Measurements from ENCODE around the gene PFKFB2.

PFKFB2 gene

DNA sequence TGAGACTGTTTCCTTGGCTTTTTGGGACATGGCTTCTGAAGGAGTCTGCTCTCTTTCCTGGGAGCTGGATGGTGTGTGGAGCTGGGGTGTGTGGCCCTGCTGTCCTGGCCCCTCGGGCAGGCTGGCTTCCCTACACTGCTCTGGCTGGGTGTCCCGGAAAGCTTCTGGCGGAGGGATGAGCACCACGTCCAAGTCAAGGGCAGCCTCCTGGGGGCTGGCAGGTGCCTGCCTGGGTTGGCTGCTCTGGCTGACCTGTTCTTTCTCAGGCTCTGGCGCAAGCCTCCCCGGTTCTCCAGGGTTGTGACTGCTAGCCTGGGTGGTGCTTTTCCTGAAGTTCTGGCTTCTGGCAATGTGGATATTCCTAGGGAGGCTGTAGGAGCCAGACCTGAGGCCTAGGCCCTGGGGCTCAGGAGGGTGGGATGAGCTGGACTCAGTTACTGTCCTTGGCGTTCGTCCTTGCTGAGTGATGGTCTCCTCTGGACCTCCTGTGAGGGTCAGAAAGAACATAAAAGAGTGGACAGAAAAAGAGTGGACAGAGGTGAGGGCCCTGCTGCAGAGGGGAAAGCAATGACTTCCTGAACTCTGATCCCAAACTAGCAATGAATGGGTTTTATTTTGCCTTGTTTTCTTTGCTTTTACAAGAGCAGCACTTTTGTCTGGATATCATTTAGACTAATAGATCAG lies 29.9 kb upstream of the PFKFB2 start:
- peaks cover 3% of the 10 kb centered on the region for H3K4me1 ChIP-seq (ENCODE audit: insufficient read depth, insufficient read length)
- H3K36me3 ChIP-seq (ENCODE audit: insufficient read depth, insufficient read length, low read length): no peaks in the 10 kb centered on the region
- H3K9ac ChIP-seq (ENCODE audit: insufficient read length, low read depth): no peak overlapping the region
- H3K27me3 ChIP-seq (ENCODE audit: insufficient read depth, insufficient read length): no peaks in the 10 kb centered on the region
- H3K9me3 ChIP-seq (ENCODE audit: insufficient read depth, low read length): no peaks in the 10 kb centered on the region
- no peak for DNase-seq (ENCODE audit: low read depth, low spot score)
- TF ChIP-seq ZNF274 (IDR thresholded peaks at IDR 0.05; ENCODE audit: low read depth, low read length): no peak
- TF ChIP-seq YY1 (IDR thresholded peaks at IDR 0.05; ENCODE audit: insufficient read depth, insufficient read length): no peak
- no peak for TF ChIP-seq SUZ12 (IDR thresholded peaks at IDR 0.05; ENCODE audit: extremely low read depth, insufficient read depth, insufficient read length)
- no peak overlapping the region for H3K4me3 ChIP-seq (ENCODE audit: insufficient read length, low read depth)

DNA sequence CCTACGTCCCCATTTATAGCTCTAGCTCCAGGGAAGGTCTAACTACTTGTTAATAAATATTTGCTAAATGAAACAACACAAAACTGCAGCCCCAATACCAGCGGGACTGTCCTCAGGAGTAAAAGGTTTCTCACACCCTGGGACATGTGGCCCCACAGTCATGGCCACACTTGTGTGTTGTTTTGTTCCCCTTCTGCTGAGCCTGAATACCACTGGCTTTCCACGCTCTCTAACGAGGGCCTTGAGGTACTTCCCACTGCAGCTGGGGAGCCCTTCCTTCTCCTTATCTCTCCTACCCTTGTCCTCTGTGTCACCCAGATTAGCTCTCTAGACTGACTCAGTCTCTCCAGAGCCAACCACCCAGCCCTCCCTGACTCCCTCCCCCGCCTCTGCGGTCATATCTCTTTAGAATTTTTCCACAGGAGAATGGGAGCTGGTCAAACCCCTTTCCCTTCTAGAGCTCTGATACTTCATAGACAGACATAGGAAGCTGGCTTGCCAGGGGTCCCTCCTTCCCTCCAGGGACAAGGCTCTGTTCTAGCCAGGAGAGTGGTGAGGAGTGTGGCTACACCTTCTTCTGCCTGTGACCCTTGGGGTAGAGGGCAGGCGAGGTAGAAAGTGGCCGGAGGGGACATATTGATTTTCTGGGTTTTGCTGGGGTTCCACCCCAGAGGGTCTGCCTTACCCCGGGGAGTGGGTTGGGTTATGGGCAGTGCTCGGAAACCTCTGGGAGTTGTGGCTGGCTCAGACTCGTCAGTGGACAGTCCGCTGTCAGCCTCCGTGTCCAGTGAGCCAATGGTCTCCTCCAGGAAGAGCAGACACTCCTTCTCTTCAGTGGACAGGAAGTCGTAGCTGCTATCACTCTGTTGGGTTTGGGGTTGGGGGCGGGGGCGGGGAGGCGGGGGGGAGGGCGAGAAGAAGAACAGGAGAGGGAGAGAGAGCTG lies 28.6 kb upstream of the PFKFB2 start:
- H3K4me1 ChIP-seq (ENCODE audit: insufficient read depth, insufficient read length): peaks cover 3% of the 10 kb centered on the region
- H3K36me3 ChIP-seq (ENCODE audit: insufficient read depth, insufficient read length, low read length): no peaks in the 10 kb centered on the region
- no peak overlapping the region for H3K4me3 ChIP-seq (ENCODE audit: insufficient read length, low read depth)
- TF ChIP-seq SUZ12 (IDR thresholded peaks at IDR 0.05; ENCODE audit: extremely low read depth, insufficient read depth, insufficient read length) (no peak), ZNF274 (IDR thresholded peaks at IDR 0.05; ENCODE audit: low read depth, low read length) (no peak), YY1 (IDR thresholded peaks at IDR 0.05; ENCODE audit: insufficient read depth, insufficient read length) (no peak)
- H3K27me3 ChIP-seq (ENCODE audit: insufficient read depth, insufficient read length): no peaks in the 10 kb centered on the region
- no peaks in the 10 kb centered on the region for H3K9me3 ChIP-seq (ENCODE audit: insufficient read depth, low read length)
- no peak for DNase-seq (ENCODE audit: low read depth, low spot score)
- no peak overlapping the region for H3K9ac ChIP-seq (ENCODE audit: insufficient read length, low read depth)

DNA sequence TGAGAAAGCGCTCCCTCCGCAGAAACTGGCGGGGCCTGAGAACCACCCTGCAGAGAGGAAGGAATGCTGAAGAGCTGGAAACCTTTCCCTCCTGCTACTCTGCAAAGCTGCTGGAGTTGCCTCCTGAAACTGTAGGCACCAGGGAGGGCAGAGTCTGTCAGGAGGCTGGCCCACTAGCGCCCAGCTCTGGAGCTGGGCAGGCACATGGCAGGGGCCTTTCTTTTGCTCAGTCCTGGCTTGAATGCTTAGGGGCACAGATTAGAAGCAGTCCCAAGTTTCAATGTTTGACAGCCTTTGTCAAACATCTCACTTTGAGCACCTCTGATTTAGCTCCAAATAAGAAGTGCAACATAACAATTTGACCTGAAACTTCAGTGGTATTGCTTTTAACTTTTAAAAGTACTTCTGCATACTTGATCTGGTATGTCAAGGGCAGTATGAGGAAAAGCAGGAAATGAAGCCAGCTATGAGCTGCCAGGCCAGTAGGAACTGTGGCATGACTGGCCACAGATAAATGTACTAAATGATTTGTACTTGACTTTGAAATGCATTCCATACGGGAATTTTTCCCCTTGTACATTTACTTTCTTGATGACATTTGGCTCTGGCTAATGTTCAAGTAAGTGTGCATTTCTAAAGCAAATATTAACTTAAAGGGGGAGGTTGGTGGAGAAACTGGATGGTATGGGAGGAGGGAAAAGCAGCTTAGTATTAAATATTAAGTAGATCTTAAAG lies 27.8 kb upstream of the PFKFB2 start:
- no peaks in the 10 kb centered on the region for H3K27me3 ChIP-seq (ENCODE audit: insufficient read depth, insufficient read length)
- H3K9me3 ChIP-seq (ENCODE audit: insufficient read depth, low read length): no peaks in the 10 kb centered on the region
- H3K4me3 ChIP-seq (ENCODE audit: insufficient read length, low read depth): no peak overlapping the region
- no peak for TF ChIP-seq YY1 (IDR thresholded peaks at IDR 0.05; ENCODE audit: insufficient read depth, insufficient read length)
- TF ChIP-seq SUZ12 (IDR thresholded peaks at IDR 0.05; ENCODE audit: extremely low read depth, insufficient read depth, insufficient read length): no peak
- no peak for TF ChIP-seq ZNF274 (IDR thresholded peaks at IDR 0.05; ENCODE audit: low read depth, low read length)
- no peaks in the 10 kb centered on the region for H3K36me3 ChIP-seq (ENCODE audit: insufficient read depth, insufficient read length, low read length)
- no peak overlapping the region for H3K9ac ChIP-seq (ENCODE audit: insufficient read length, low read depth)
- peak; percentile 44 for DNase-seq (ENCODE audit: low read depth, low spot score)
- H3K4me1 ChIP-seq (ENCODE audit: insufficient read depth, insufficient read length): peaks cover 3% of the 10 kb centered on the region

DNA sequence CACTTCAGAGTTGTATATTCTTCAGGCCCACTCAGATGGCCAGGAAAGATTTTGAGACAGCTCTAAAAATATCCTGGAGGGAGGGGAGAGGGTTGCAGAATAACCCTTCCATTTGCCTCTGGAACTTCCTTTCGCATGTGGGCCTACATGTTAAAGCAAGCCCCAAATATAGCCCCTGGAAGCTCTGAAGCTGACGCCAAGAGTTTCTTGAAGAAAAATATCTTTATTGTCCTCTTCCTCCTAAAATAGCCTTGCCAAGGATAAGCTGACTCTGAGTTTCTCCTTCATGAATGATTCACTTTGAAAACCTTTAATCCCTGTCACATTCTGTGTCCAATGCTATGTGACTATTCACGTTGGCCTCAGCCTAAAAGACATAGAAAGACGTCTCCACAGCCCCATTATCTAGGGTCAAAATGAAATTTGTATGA lies 27.0 kb upstream of the PFKFB2 start:
- DNase-seq (ENCODE audit: low read depth, low spot score): no peak
- peaks cover 3% of the 10 kb centered on the region for H3K4me1 ChIP-seq (ENCODE audit: insufficient read depth, insufficient read length)
- H3K36me3 ChIP-seq (ENCODE audit: insufficient read depth, insufficient read length, low read length): no peaks in the 10 kb centered on the region
- no peaks in the 10 kb centered on the region for H3K9me3 ChIP-seq (ENCODE audit: insufficient read depth, low read length)
- no peaks in the 10 kb centered on the region for H3K27me3 ChIP-seq (ENCODE audit: insufficient read depth, insufficient read length)
- no peak overlapping the region for H3K9ac ChIP-seq (ENCODE audit: insufficient read length, low read depth)
- no peak for TF ChIP-seq ZNF274 (IDR thresholded peaks at IDR 0.05; ENCODE audit: low read depth, low read length)
- TF ChIP-seq SUZ12 (IDR thresholded peaks at IDR 0.05; ENCODE audit: extremely low read depth, insufficient read depth, insufficient read length): no peak
- TF ChIP-seq YY1 (IDR thresholded peaks at IDR 0.05; ENCODE audit: insufficient read depth, insufficient read length): no peak
- no peak overlapping the region for H3K4me3 ChIP-seq (ENCODE audit: insufficient read length, low read depth)

DNA sequence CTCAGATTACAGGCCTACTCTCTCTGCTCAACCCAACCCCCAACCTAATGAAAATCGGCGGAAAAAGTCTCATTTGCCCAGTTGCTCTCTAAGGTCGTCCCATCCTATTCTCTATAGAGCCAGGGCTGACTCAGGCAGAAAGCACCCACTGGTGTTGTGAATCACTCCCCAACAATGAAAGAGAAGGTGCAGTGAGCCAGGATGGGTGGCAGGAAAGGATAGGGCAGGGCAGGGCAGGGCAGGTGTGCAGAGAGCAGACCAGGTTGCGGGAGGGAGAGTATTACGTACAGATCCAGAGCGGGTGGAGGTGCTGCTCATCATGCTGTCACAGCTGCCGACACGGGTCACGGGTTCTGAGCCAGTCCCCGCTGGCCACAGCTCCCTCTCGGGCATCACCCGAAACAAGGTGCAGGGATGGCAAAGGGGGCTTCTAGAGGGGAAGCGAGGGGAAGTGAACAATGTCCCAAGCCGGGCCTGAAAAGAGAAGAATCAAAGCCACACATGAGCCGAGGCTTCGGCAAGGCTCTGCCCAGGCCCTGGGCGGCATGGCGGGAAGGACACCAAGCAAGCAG lies 25.8 kb upstream of the PFKFB2 start:
- H3K9me3 ChIP-seq (ENCODE audit: insufficient read depth, low read length): no peaks in the 10 kb centered on the region
- no peak overlapping the region for H3K9ac ChIP-seq (ENCODE audit: insufficient read length, low read depth)
- no peaks in the 10 kb centered on the region for H3K27me3 ChIP-seq (ENCODE audit: insufficient read depth, insufficient read length)
- no peak for DNase-seq (ENCODE audit: low read depth, low spot score)
- no peak for TF ChIP-seq SUZ12 (IDR thresholded peaks at IDR 0.05; ENCODE audit: extremely low read depth, insufficient read depth, insufficient read length)
- no peak for TF ChIP-seq YY1 (IDR thresholded peaks at IDR 0.05; ENCODE audit: insufficient read depth, insufficient read length)
- TF ChIP-seq ZNF274 (IDR thresholded peaks at IDR 0.05; ENCODE audit: low read depth, low read length): no peak
- H3K4me1 ChIP-seq (ENCODE audit: insufficient read depth, insufficient read length): peaks cover 3% of the 10 kb centered on the region
- H3K4me3 ChIP-seq (ENCODE audit: insufficient read length, low read depth): no peak overlapping the region
- H3K36me3 ChIP-seq (ENCODE audit: insufficient read depth, insufficient read length, low read length): no peaks in the 10 kb centered on the region

DNA sequence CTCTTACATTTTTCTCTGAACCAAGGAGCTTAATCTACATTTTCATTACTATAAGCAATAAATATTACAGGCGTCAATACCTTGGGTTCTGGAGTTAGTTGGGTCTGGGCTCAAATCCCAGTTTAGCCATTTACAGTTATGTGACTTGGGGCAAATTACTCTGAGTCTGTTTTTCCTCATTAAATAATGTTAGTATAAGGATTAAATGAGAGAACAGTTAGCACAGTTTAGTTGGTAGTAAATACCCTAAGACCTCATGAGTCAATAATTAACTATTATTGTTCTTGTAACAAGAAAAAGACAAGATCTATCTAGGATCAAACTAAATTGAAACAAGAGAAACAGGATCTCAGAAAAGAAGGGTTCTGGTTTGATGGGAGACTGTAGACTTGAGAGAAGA lies 25.2 kb upstream of the PFKFB2 start:
- no peak for DNase-seq (ENCODE audit: low read depth, low spot score)
- Histone ChIP-seq H3K27me3 (ENCODE audit: insufficient read depth, insufficient read length) (no peaks in the 10 kb centered on the region), H3K36me3 (ENCODE audit: insufficient read depth, insufficient read length, low read length) (no peaks in the 10 kb centered on the region), H3K4me3 (ENCODE audit: insufficient read length, low read depth) (no peak overlapping the region), H3K9ac (ENCODE audit: insufficient read length, low read depth) (no peak overlapping the region), H3K9me3 (ENCODE audit: insufficient read depth, low read length) (no peaks in the 10 kb centered on the region), H3K4me1 (ENCODE audit: insufficient read depth, insufficient read length) (peaks cover 3% of the 10 kb centered on the region)
- TF ChIP-seq ZNF274 (IDR thresholded peaks at IDR 0.05; ENCODE audit: low read depth, low read length) (no peak), YY1 (IDR thresholded peaks at IDR 0.05; ENCODE audit: insufficient read depth, insufficient read length) (no peak), SUZ12 (IDR thresholded peaks at IDR 0.05; ENCODE audit: extremely low read depth, insufficient read depth, insufficient read length) (no peak)

Measured in NT2/D1 (cell line).